HL-60 (cell line): ENCODE results near the gene LLCFC1.

Experiments used
- DNase-seq, 2 experiments: peaks; one replicate each; pipeline ENCODE4 v3.0.0-alpha.2; 2010 to 2020; ENCODE audit warnings: low read depth in 1 of 2, low spot score in 1 of 2
- H3K27ac ChIP-seq: fragments of 250-450 bp; sonication (Bioruptor Pico); replicated peaks from 2 replicates; pipeline ENCODE4 v1.5.1; 2020; ENCODE audit warnings: mild to moderate bottlenecking, moderate library complexity
- H3K27me3 ChIP-seq: fragments of 250-450 bp; sonication (Bioruptor Pico); 2 replicates; pipeline ENCODE4 v1.5.1; 2021; ENCODE audit warnings: mild to moderate bottlenecking, moderate library complexity; ENCODE audit not compliant: insufficient read depth, poor library complexity, severe bottlenecking
- H3K4me3 ChIP-seq: replicated peaks from 2 replicates; pipeline ENCODE4 v1.5.1; 2011; ENCODE audit warnings: mild to moderate bottlenecking, control low read depth, low read length; ENCODE audit not compliant: insufficient read depth
- CTCF ChIP-seq: IDR thresholded peaks from one replicate; pipeline ENCODE4 v1.5.1; 2011; ENCODE audit warnings: low read length, control low read depth, inconsistent platforms; ENCODE audit not compliant: insufficient read depth
- GABPA ChIP-seq: IDR thresholded peaks from 2 replicates; pipeline ENCODE4 v1.6.1; 2012; ENCODE audit warnings: low read depth
- POLR2AphosphoS5 ChIP-seq: IDR thresholded peaks from 2 replicates; pipeline ENCODE4 v1.6.1; 2012; ENCODE audit warnings: low read depth
- REST ChIP-seq: IDR thresholded peaks from 2 replicates; pipeline ENCODE4 v1.6.1; 2012; ENCODE audit warnings: low read depth; ENCODE audit not compliant: insufficient replicate concordance
- SPI1 ChIP-seq: IDR thresholded peaks from 2 replicates; pipeline ENCODE4 v1.6.1; 2012; ENCODE audit warnings: low read depth, mild to moderate bottlenecking, borderline replicate concordance

LLCFC1 gene

GRCh38 chr7:142908921-142909890 is 30.1 kb upstream of the LLCFC1 start:
- peak overlapping the region; percentile 47 for H3K27ac ChIP-seq
- TF ChIP-seq POLR2AphosphoS5 (0 out of 2 replicates have a peak, but pooled peaks have one; percentile 23), SPI1 (no peak), GABPA (no peak), CTCF (peak; percentile 62)
- no peaks in the 10 kb centered on the region for H3K27me3 ChIP-seq
- peak overlapping the region; percentile 30 for H3K4me3 ChIP-seq
- DNase-seq, result peak; percentile 51 to 70

GRCh38 chr7:142910031-142910433 is 29.3 kb upstream of the LLCFC1 start:
- DNase-seq, result no peak
- TF ChIP-seq POLR2AphosphoS5, result no peak
- no peak for TF ChIP-seq REST
- no peak for TF ChIP-seq CTCF
- TF ChIP-seq SPI1, result no peak
- no peak for TF ChIP-seq GABPA
- Histone ChIP-seq H3K4me3 (no peak overlapping the region), H3K27me3 (no peaks in the 10 kb centered on the region), H3K27ac (no peak overlapping the region)

GRCh38 chr7:142910481-142910880 is 28.8 kb upstream of the LLCFC1 start:
- Histone ChIP-seq H3K27me3 (no peaks in the 10 kb centered on the region), H3K27ac (no peak overlapping the region), H3K4me3 (no peak overlapping the region)
- no peak for DNase-seq
- no peak for TF ChIP-seq CTCF

- Histone ChIP-seq H3K4me3 (no peak overlapping the region), H3K27me3 (no peaks in the 10 kb centered on the region), H3K27ac (no peak overlapping the region)
- no peak for DNase-seq
- no peak for TF ChIP-seq GABPA
- TF ChIP-seq REST, result no peak
- TF ChIP-seq CTCF, result no peak
Measured at GRCh38 chr7:142913051-142913450, 26.2 kb upstream of the LLCFC1 start.
